Smooth muscle cell (in vitro differentiated cells): ENCODE data around the gene DPYSL5. TPM values are rescaled to one million over a fixed set of nuclear protein-coding genes. Genes with fewer than 3 reads are reported as not detected.
"Not testable (repeated sequence)": the region's sequence is repeated elsewhere in the genome, so short reads cannot be mapped to it uniquely, and the experiment has no call there.

Source experiments
- DNase-seq: peaks from one replicate; lab custom pipeline; 2025; ENCODE audit not compliant: unreplicated experiment; lab: John Stamatoyannopoulos, UW
- H2AFZ ChIP-seq: fragments of 200-600 bp; sonication (generic); 2 replicates; pipeline ENCODE4 v1.6.0; 2016; ENCODE audit warnings: antibody characterized with exemption, low read depth, mild to moderate bottlenecking
- H3F3A ChIP-seq: fragments of 200-600 bp; sonication (generic); 2 replicates; pipeline ENCODE4 v1.6.0; 2017; ENCODE audit warnings: antibody characterized with exemption, low read depth
- H3K27ac ChIP-seq: fragments of 200-600 bp; sonication (generic); 2 replicates; pipeline ENCODE4 v1.5.1; 2016; ENCODE audit warnings: low read depth, mild to moderate bottlenecking
- H3K27me3 ChIP-seq: fragments of 200-600 bp; sonication (generic); 2 replicates; pipeline ENCODE4 v1.6.1; 2016; ENCODE audit warnings: low read depth, mild to moderate bottlenecking
- H3K36me3 ChIP-seq: fragments of 200-600 bp; sonication (generic); 2 replicates; pipeline ENCODE4 v1.5.1; 2016; ENCODE audit warnings: low read depth
- H3K4me1 ChIP-seq: fragments of 200-600 bp; sonication (generic); 2 replicates; pipeline ENCODE4 v1.5.1; 2016; ENCODE audit warnings: low read depth
- H3K4me2 ChIP-seq: fragments of 200-600 bp; sonication (generic); 2 replicates; pipeline ENCODE4 v1.6.0; 2016; ENCODE audit warnings: mild to moderate bottlenecking
- H3K4me3 ChIP-seq: fragments of 200-600 bp; sonication (generic); 2 replicates; pipeline ENCODE4 v1.5.1; 2016; ENCODE audit warnings: mild to moderate bottlenecking
- H3K79me2 ChIP-seq: fragments of 200-600 bp; sonication (generic); 2 replicates; pipeline ENCODE4 v1.6.0; 2016; ENCODE audit warnings: low read depth, mild to moderate bottlenecking
- H3K9ac ChIP-seq: fragments of 200-600 bp; sonication (generic); 2 replicates; pipeline ENCODE4 v1.6.0; 2016; ENCODE audit warnings: low read depth
- H3K9me3 ChIP-seq: fragments of 200-600 bp; sonication (generic); replicated peaks from 2 replicates; pipeline ENCODE4 v1.5.1; 2016; ENCODE audit warnings: low read depth
- H4K20me1 ChIP-seq: fragments of 200-600 bp; sonication (generic); 2 replicates; pipeline ENCODE4 v1.6.0; 2016; ENCODE audit warnings: low read depth
- CTCF ChIP-seq: fragments of 200-600 bp; sonication (generic); IDR thresholded peaks from 2 replicates; pipeline ENCODE4 v1.5.1; 2017; ENCODE audit warnings: borderline replicate concordance, mild to moderate bottlenecking, antibody characterized with exemption; ENCODE audit not compliant: insufficient read depth, poor library complexity, severe bottlenecking
- WGBS: methylation state at CpG from one replicate; pipeline ENCODE4 v1.1.7; 2016; ENCODE audit warnings: low lambda C conversion rate; 5-methylcytosine and 5-hydroxymethylcytosine counted together
- polyA plus RNA-seq: library from polyadenylated mRNA; unstranded; fragments of >200 nt; fragmentation: Nextera tagmentation; extraction: Ambion mirVana; gene quantifications from 2 replicates; pipeline ENCODE4 v1.2.1, GENCODE V29; 2016
- total RNA-seq: library from RNA; depleted of rRNA; stranded (reverse); fragments of >200 nt; gene quantifications from 2 replicates; pipeline ENCODE4 v1.2.3, GENCODE V29; 2014

Gene DPYSL5
- total and polyA plus RNA-seq, 2 experiments from 2014 or later: 0.40 TPM; not detected in 1

GRCh38 chr2:26877276-26877675 is 29.3 kb downstream of the DPYSL5 start:
- H3K27ac ChIP-seq: no peak overlapping the region
- no peaks in the 10 kb centered on the region for H3F3A ChIP-seq
- H4K20me1 ChIP-seq: no peaks in the 10 kb centered on the region
- peaks cover 10% of the 10 kb centered on the region for H3K27me3 ChIP-seq
- no peaks in the 10 kb centered on the region for H3K36me3 ChIP-seq
- DNase-seq: no peak
- no peaks in the 10 kb centered on the region for H3K4me1 ChIP-seq
- no peaks in the 10 kb centered on the region for H3K79me2 ChIP-seq
- WGBS: 94% methylated on average over 2 of the region's 2 CpGs
- H3K9ac ChIP-seq: no peak overlapping the region
- no peak overlapping the region for H3K4me3 ChIP-seq
- TF ChIP-seq CTCF: no peak
- no peaks in the 10 kb centered on the region for H3K9me3 ChIP-seq
- no peak overlapping the region for H3K4me2 ChIP-seq
- H2AFZ ChIP-seq: no peak overlapping the region

GRCh38 chr2:26880161-26880560 is 32.2 kb downstream of the DPYSL5 start:
- Histone ChIP-seq H2AFZ (no peak overlapping the region), H3K36me3 (no peaks in the 10 kb centered on the region), H3K9ac (no peak overlapping the region), H3K4me2 (no peak overlapping the region), H3K79me2 (no peaks in the 10 kb centered on the region), H3F3A (no peaks in the 10 kb centered on the region), H3K27ac (no peak overlapping the region), H4K20me1 (no peaks in the 10 kb centered on the region), H3K27me3 (peaks cover 10% of the 10 kb centered on the region), H3K4me3 (no peak overlapping the region), H3K9me3 (no peaks in the 10 kb centered on the region), H3K4me1 (no peaks in the 10 kb centered on the region)
- 84% methylated on average over 2 of the region's 2 CpGs for WGBS
- DNase-seq: no peak
- no peak for TF ChIP-seq CTCF

- no peaks in the 10 kb centered on the region for H3K79me2 ChIP-seq
- no peaks in the 10 kb centered on the region for H3K36me3 ChIP-seq
- no peak overlapping the region for H3K27ac ChIP-seq
- H3K9me3 ChIP-seq: no peaks in the 10 kb centered on the region
- H4K20me1 ChIP-seq: no peaks in the 10 kb centered on the region
- H3F3A ChIP-seq: no peaks in the 10 kb centered on the region
- H2AFZ ChIP-seq: no peak overlapping the region
- no peak for DNase-seq
- peaks cover 17% of the 10 kb centered on the region for H3K27me3 ChIP-seq
- no peak overlapping the region for H3K4me3 ChIP-seq
- no peak for TF ChIP-seq CTCF
- H3K4me1 ChIP-seq: no peaks in the 10 kb centered on the region
- 78% methylated on average over 10 of the region's 10 CpGs for WGBS
- H3K9ac ChIP-seq: no peak overlapping the region
- H3K4me2 ChIP-seq: no peak overlapping the region
Measured at GRCh38 chr2:26880910-26881435, 33.0 kb downstream of the DPYSL5 start.

GRCh38 chr2:26882220-26882619 is 34.3 kb downstream of the DPYSL5 start:
- not testable (repeated sequence) for H3K4me1 ChIP-seq, H3K36me3 ChIP-seq, H3K4me2 ChIP-seq, H4K20me1 ChIP-seq, H3K9me3 ChIP-seq, DNase-seq, H3K79me2 ChIP-seq, H3K4me3 ChIP-seq, H2AFZ ChIP-seq, H3K27ac ChIP-seq, H3F3A ChIP-seq, H3K9ac ChIP-seq
- WGBS: 87% methylated on average over 3 of the region's 3 CpGs
- H3K27me3 ChIP-seq: peaks cover 20% of the 10 kb centered on the region
